Endothelial cell of umbilical vein (primary cell): ENCODE data around the gene CALU. TPM values are rescaled to one million over a fixed set of nuclear protein-coding genes. Genes with fewer than 3 reads are reported as not detected.

Experiments
- BruUV-seq: library from RNA; stranded (reverse); fragments of 400-500 nt; replicated peaks from 2 replicates; lab custom pipeline; 2021; lab: Mats Ljungman, UMichigan
- CTCF ChIA-PET: fragments of 300-600, 350-600 bp; sonication (Branson Sonifier 250); formaldehyde crosslinking; loops from one replicate; lab custom pipeline; 2021; ENCODE audit warnings: antibody characterized with exemption, inconsistent platforms; lab: Charles Lee
- POLR2A ChIA-PET: fragments of 300-600, 350-600 bp; sonication (Branson Sonifier 250); formaldehyde crosslinking; loops from one replicate; lab custom pipeline; 2021; ENCODE audit warnings: antibody characterized with exemption, inconsistent platforms; lab: Charles Lee
- DNase-seq: peaks from one replicate; pipeline ENCODE4 v3.0.0-alpha.2; 2011; ENCODE audit warnings: low read depth, low spot score
- FAIRE-seq: peaks from 2 replicates; lab custom pipeline; 2011; peaks lifted over from hg19 to GRCh38; lab: Jason Lieb, UNC
- H2AFZ ChIP-seq: 2 replicates; pipeline ENCODE4 v1.6.0; 2012; ENCODE audit warnings: low read depth, low read length, control low read depth, inconsistent platforms
- H3K27ac ChIP-seq: 2 replicates; pipeline ENCODE4 v1.5.1; 2011; ENCODE audit warnings: low read depth, mild to moderate bottlenecking, control low read depth, low read length, moderate library complexity; ENCODE audit not compliant: insufficient read depth
- H3K27me3 ChIP-seq, 2 experiments: 2 replicates each; pipeline versions ENCODE4 v1.6.0 to v1.6.1; 2011; ENCODE audit warnings: low read length in 2 of 2, mixed read lengths in 1 of 2; ENCODE audit not compliant: control insufficient read depth in 2 of 2, insufficient read depth in 2 of 2
- H3K36me3 ChIP-seq, 2 experiments: 2 replicates in 1 of 2; 3 replicates in 1 of 2; pipeline ENCODE4 v1.5.1; 2011; ENCODE audit warnings: low read length in 2 of 2, mild to moderate bottlenecking in 1 of 2, moderate library complexity in 1 of 2; ENCODE audit not compliant: control insufficient read depth in 2 of 2, insufficient read depth in 2 of 2; ENCODE audit errors: extremely low read depth in 1 of 2
- H3K4me1 ChIP-seq: 3 replicates; pipeline ENCODE4 v1.5.1; 2011; ENCODE audit warnings: mild to moderate bottlenecking, low read length; ENCODE audit not compliant: control insufficient read depth, insufficient read depth; ENCODE audit errors: extremely low read depth
- H3K4me2 ChIP-seq: 2 replicates; pipeline ENCODE4 v1.6.1; 2011; ENCODE audit warnings: low read length, control low read depth, mixed read lengths; ENCODE audit not compliant: insufficient read depth
- H3K4me3 ChIP-seq, 3 experiments: fragments of 200-600 bp in 1 of 3; sonication (generic), shearing (Covaris generic) in 1 of 3; replicated peaks in 1 of 3; 2 replicates each; pipeline ENCODE4 v1.5.1; 2011 to 2016; ENCODE audit warnings: control low read depth in 3 of 3, low read length in 3 of 3, mild to moderate bottlenecking in 2 of 3, inconsistent platforms in 1 of 3, low read depth in 1 of 3, moderate library complexity in 1 of 3; ENCODE audit not compliant: insufficient read depth in 1 of 3
- H3K79me2 ChIP-seq: 2 replicates; pipeline ENCODE4 v1.6.0; 2012; ENCODE audit warnings: low read length, inconsistent platforms; ENCODE audit not compliant: control insufficient read depth, insufficient read depth
- H3K9ac ChIP-seq: replicated peaks from 2 replicates; pipeline ENCODE3; 2011; ENCODE audit warnings: low read length, control low read depth; ENCODE audit not compliant: insufficient read depth; ENCODE audit errors: extremely low read depth
- H3K9me1 ChIP-seq: replicated peaks from 3 replicates; pipeline ENCODE4 v1.6.0; 2011; ENCODE audit warnings: mild to moderate bottlenecking, low read length; ENCODE audit not compliant: control insufficient read depth, insufficient read depth; ENCODE audit errors: extremely low read depth
- H3K9me3 ChIP-seq: replicated peaks from 2 replicates; pipeline ENCODE4 v1.5.1; 2012; ENCODE audit warnings: low read length, inconsistent platforms; ENCODE audit not compliant: control insufficient read depth, insufficient read depth
- H4K20me1 ChIP-seq: replicated peaks from 2 replicates; pipeline ENCODE3; 2011; ENCODE audit warnings: mild to moderate bottlenecking, low read length; ENCODE audit not compliant: control insufficient read depth, insufficient read depth; ENCODE audit errors: extremely low read depth
- CTCF ChIP-seq, 2 donors: IDR thresholded peaks; 1 replicate in 1 of 2; 2 replicates in 1 of 2; pipeline ENCODE4 v1.5.1; 2011; ENCODE audit warnings: low read length in 2 of 2, mild to moderate bottlenecking in 2 of 2, moderate library complexity in 2 of 2, control low read depth in 1 of 2, inconsistent platforms in 1 of 2, low read depth in 1 of 2; ENCODE audit not compliant: insufficient read depth in 1 of 2; ENCODE audit errors: extremely low read depth in 1 of 2
- EZH2 ChIP-seq: IDR thresholded peaks from 2 replicates; pipeline ENCODE4 v1.6.1; 2012; ENCODE audit warnings: borderline replicate concordance, low read depth, mild to moderate bottlenecking, moderate library complexity, low read length, inconsistent platforms; ENCODE audit not compliant: severe bottlenecking
- FOS ChIP-seq: IDR thresholded peaks from 2 replicates; pipeline ENCODE4 v1.6.1; 2011; ENCODE audit warnings: mild to moderate bottlenecking, low read length, moderate library complexity, borderline replicate concordance; ENCODE audit not compliant: insufficient read depth
- GATA2 ChIP-seq: IDR thresholded peaks from 2 replicates; pipeline ENCODE4 v1.7.0; 2011; ENCODE audit warnings: low read depth, mild to moderate bottlenecking, moderate library complexity, mixed read lengths, low read length; ENCODE audit not compliant: insufficient read length, insufficient read depth
- JUN ChIP-seq: IDR thresholded peaks from 2 replicates; pipeline ENCODE4 v1.6.1; 2011; ENCODE audit warnings: borderline replicate concordance, low read depth; ENCODE audit not compliant: insufficient read length, insufficient read depth
- MYC ChIP-seq: IDR thresholded peaks from one replicate; pipeline ENCODE4 v1.6.1; 2011; ENCODE audit warnings: mild to moderate bottlenecking, low read depth, low read length
- POLR2A ChIP-seq: IDR thresholded peaks from 2 replicates; pipeline ENCODE4 v1.6.1; 2012; ENCODE audit warnings: low read depth, mild to moderate bottlenecking, control low read depth, low read length
- POLR2AphosphoS5 ChIP-seq: IDR thresholded peaks from 2 replicates; pipeline ENCODE4 v1.6.1; 2012; ENCODE audit warnings: low read depth, mild to moderate bottlenecking, control low read depth, low read length, moderate library complexity; ENCODE audit not compliant: insufficient read depth
- dilution Hi-C: fragments of 300-500 bp; cut with MboI; formaldehyde crosslinking; loops from one replicate; pipeline ENCODE4 v1.15.0; 2019; ENCODE audit warnings: low sequenced_read_pairs; ENCODE audit not compliant: extremely low pct_ligation_motif_present
- intact Hi-C: fragments of 100-400 bp; cut with micrococcal nuclease; formaldehyde crosslinking; loops from one replicate; pipeline ENCODE4 v1.10.0; 2022
- polyA plus RNA-seq, 4 experiments: library from polyadenylated mRNA; depleted of rRNA in 3 of 4; stranded (reverse) in 3 of 4; unstranded in 1 of 4; fragments of >200 nt; gene quantifications; 2 replicates each; pipeline versions ENCODE4 v1.2.1 to v1.2.3, GENCODE V29; 2011 to 2012; ENCODE audit warnings: missing spikeins in 1 of 4
- total RNA-seq: library from RNA; stranded (reverse); gene quantifications from 2 replicates; pipeline ENCODE4 v1.2.3, GENCODE V29; 2021
- TF ChIP-seq, protein P1 (sequence below): IDR thresholded peaks from 2 replicates; pipeline ENCODE4 v1.6.1; 2011; ENCODE audit not compliant: insufficient read depth, insufficient read length

CALU gene
- total and polyA plus RNA-seq, 2 donors (not counting 3 experiments of a cell fraction or from before 2014, with no cell fraction given), result 135 to 257 TPM

- no peak for TF ChIP-seq POLR2A
- no peak for TF ChIP-seq EZH2
- no peak for TF ChIP-seq FOS
- no peak for TF ChIP-seq POLR2AphosphoS5
- TF ChIP-seq, protein P1, sequence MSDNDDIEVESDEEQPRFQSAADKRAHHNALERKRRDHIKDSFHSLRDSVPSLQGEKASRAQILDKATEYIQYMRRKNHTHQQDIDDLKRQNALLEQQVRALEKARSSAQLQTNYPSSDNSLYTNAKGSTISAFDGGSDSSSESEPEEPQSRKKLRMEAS, result no peak
- TF ChIP-seq GATA2, result no peak
- TF ChIP-seq CTCF (IDR thresholded peaks at IDR 0.05; ENCODE audit: extremely low read depth in 1 of 2, insufficient read depth in 1 of 2, low read depth in 1 of 2, low read length in 2 of 2), result no peak
- no peak for TF ChIP-seq MYC
- TF ChIP-seq JUN, result no peak
- intact Hi-C loops, result no loop called here
- peaks cover 16 to 17% of the 10 kb centered on the region in 2 experiments for H3K27me3 ChIP-seq
- no peak for DNase-seq
- H3K36me3 ChIP-seq, result no peaks in the 10 kb centered on the region
- FAIRE-seq, result no peak
- dilution Hi-C loops, result no loop called here
- H4K20me1 ChIP-seq, result no peaks in the 10 kb centered on the region
- H3K79me2 ChIP-seq, result no peaks in the 10 kb centered on the region
- no peak overlapping the region for H3K9ac ChIP-seq
- H3K4me1 ChIP-seq, result peaks cover 9% of the 10 kb centered on the region
- H3K4me2 ChIP-seq, result no peak overlapping the region
- H3K9me1 ChIP-seq, result no peaks in the 10 kb centered on the region
- BruUV-seq, result no TSS peak
- no peak overlapping the region for H2AFZ ChIP-seq
- POLR2A ChIA-PET, result no interaction called here
- H3K9me3 ChIP-seq, result no peaks in the 10 kb centered on the region
- H3K27ac ChIP-seq, result no peak overlapping the region
- H3K4me3 ChIP-seq, result no peak overlapping the region
- CTCF ChIA-PET, result interaction anchor here (1.4 kb wide), 2 partner anchors 9 to 16 kb away, joined by 3 to 4 read pairs; no protein-coding TSS in a partner anchor
These were observed 10.6 kb upstream of the CALU start for GRCh38 chr7:128728598-128728997.
